IPS-18a (cell line): Measurements from ENCODE around the gene OSCP1.

ENCODE experiments used
- H3K27ac ChIP-seq: one replicate; pipeline ENCODE4 v1.5.1; 2013; ENCODE audit warnings: low read length
- H3K27me3 ChIP-seq: one replicate; pipeline ENCODE4 v1.6.1; 2013; ENCODE audit warnings: mild to moderate bottlenecking, low read length; ENCODE audit not compliant: control insufficient read depth, insufficient read depth
- H3K36me3 ChIP-seq: one replicate; pipeline ENCODE4 v1.6.1; 2013; ENCODE audit warnings: low read depth, low read length; ENCODE audit not compliant: control insufficient read depth
- H3K4me1 ChIP-seq: one replicate; pipeline ENCODE4 v1.6.1; 2013; ENCODE audit warnings: low read depth, low read length; ENCODE audit not compliant: control insufficient read depth
- H3K4me3 ChIP-seq: one replicate; pipeline ENCODE4 v1.5.1; 2013; ENCODE audit warnings: low read length
- H3K9ac ChIP-seq: one replicate; pipeline ENCODE4 v1.6.1; 2013; ENCODE audit warnings: mild to moderate bottlenecking, low read length, moderate library complexity
- H3K9me3 ChIP-seq: one replicate; pipeline ENCODE4 v1.6.1; 2013; ENCODE audit warnings: low read depth, low read length; ENCODE audit not compliant: control insufficient read depth

Gene OSCP1

GRCh38 chr1:36398370-36398977, 51.8 kb downstream of the OSCP1 start:
- Histone ChIP-seq H3K27me3 (no peaks in the 10 kb centered on the region), H3K27ac (no peak overlapping the region), H3K9me3 (no peaks in the 10 kb centered on the region), H3K36me3 (peaks cover 4% of the 10 kb centered on the region), H3K4me3 (peak overlapping the region; percentile 82), H3K4me1 (peaks cover 4% of the 10 kb centered on the region), H3K9ac (peak overlapping the region; percentile 48)

- H3K4me1 ChIP-seq: peaks cover 4% of the 10 kb centered on the region
- H3K36me3 ChIP-seq: peaks cover 12% of the 10 kb centered on the region
- H3K27ac ChIP-seq: peak within 1 kb of the TSS; percentile 29
Measured at GRCh38 chr1:36397378-36398230, 52.6 kb downstream of the OSCP1 start, which contains the start of gene LSM10. LSM10 (minus strand) TSS chr1:36397908; CDS start chr1:36394129, 3,779 bp downstream.

GRCh38 chr1:36397083-36397377, 53.2 kb downstream of the OSCP1 start:
- peaks cover 18% of the 10 kb centered on the region for H3K36me3 ChIP-seq
- no peaks in the 10 kb centered on the region for H3K27me3 ChIP-seq
- peaks cover 4% of the 10 kb centered on the region for H3K4me1 ChIP-seq
- H3K4me3 ChIP-seq: peak overlapping the region; percentile 82
- no peaks in the 10 kb centered on the region for H3K9me3 ChIP-seq
- peak overlapping the region; percentile 76 for H3K9ac ChIP-seq
- H3K27ac ChIP-seq: peak overlapping the region; percentile 29

More at GRCh38 chr1:36397378-36398230, 52.6 kb downstream of the OSCP1 start, which contains the start of gene LSM10:
- Histone ChIP-seq H3K9me3 (no peaks in the 10 kb centered on the region), H3K27me3 (no peaks in the 10 kb centered on the region), H3K4me3 (peak within 1 kb of the TSS; percentile 82), H3K9ac (peak within 1 kb of the TSS; percentile 76)

GRCh38 chr1:36396359-36396758, 53.9 kb downstream of the OSCP1 start:
- peaks cover 4% of the 10 kb centered on the region for H3K4me1 ChIP-seq
- H3K27ac ChIP-seq: no peak overlapping the region

GRCh38 chr1:36393686-36394085, 56.6 kb downstream of the OSCP1 start:
- no peak overlapping the region for H3K4me3 ChIP-seq
- no peak overlapping the region for H3K9ac ChIP-seq
- no peaks in the 10 kb centered on the region for H3K27me3 ChIP-seq
- no peaks in the 10 kb centered on the region for H3K9me3 ChIP-seq
- no peak overlapping the region for H3K27ac ChIP-seq
- H3K36me3 ChIP-seq: peaks cover 27% of the 10 kb centered on the region
- no peaks in the 10 kb centered on the region for H3K4me1 ChIP-seq

More at GRCh38 chr1:36396359-36396758, 53.9 kb downstream of the OSCP1 start:
- peak overlapping the region; percentile 82 for H3K4me3 ChIP-seq
- no peaks in the 10 kb centered on the region for H3K27me3 ChIP-seq
- H3K9me3 ChIP-seq: no peaks in the 10 kb centered on the region
- peaks cover 23% of the 10 kb centered on the region for H3K36me3 ChIP-seq
- H3K9ac ChIP-seq: no peak overlapping the region

- Histone ChIP-seq H3K4me1 (peaks cover 2% of the 10 kb centered on the region), H3K36me3 (peaks cover 27% of the 10 kb centered on the region), H3K9ac (no peak overlapping the region), H3K27me3 (no peaks in the 10 kb centered on the region), H3K27ac (no peak overlapping the region), H3K4me3 (no peak overlapping the region), H3K9me3 (no peaks in the 10 kb centered on the region)
Measured at GRCh38 chr1:36392836-36393235, 57.4 kb downstream of the OSCP1 start.

GRCh38 chr1:36391271-36391670, 59.0 kb downstream of the OSCP1 start:
- Histone ChIP-seq H3K4me1 (peaks cover 16% of the 10 kb centered on the region), H3K27me3 (no peaks in the 10 kb centered on the region), H3K4me3 (no peak overlapping the region), H3K36me3 (peaks cover 27% of the 10 kb centered on the region), H3K9ac (no peak overlapping the region), H3K27ac (no peak overlapping the region), H3K9me3 (no peaks in the 10 kb centered on the region)

GRCh38 chr1:36390411-36390810, 59.8 kb downstream of the OSCP1 start:
- Histone ChIP-seq H3K9ac (no peak overlapping the region), H3K27me3 (no peaks in the 10 kb centered on the region), H3K27ac (no peak overlapping the region), H3K4me1 (peaks cover 16% of the 10 kb centered on the region), H3K9me3 (no peaks in the 10 kb centered on the region), H3K36me3 (peaks cover 27% of the 10 kb centered on the region), H3K4me3 (no peak overlapping the region)

- Histone ChIP-seq H3K4me3 (no peak overlapping the region), H3K36me3 (peaks cover 27% of the 10 kb centered on the region), H3K9ac (no peak overlapping the region), H3K27ac (no peak overlapping the region), H3K4me1 (peaks cover 16% of the 10 kb centered on the region), H3K9me3 (no peaks in the 10 kb centered on the region), H3K27me3 (no peaks in the 10 kb centered on the region)
Measured at GRCh38 chr1:36389999-36390398, 60.3 kb downstream of the OSCP1 start.

GRCh38 chr1:36389261-36389660, 61.0 kb downstream of the OSCP1 start:
- peaks cover 22% of the 10 kb centered on the region for H3K4me1 ChIP-seq
- H3K27me3 ChIP-seq: no peaks in the 10 kb centered on the region
- no peak overlapping the region for H3K4me3 ChIP-seq
- no peak overlapping the region for H3K9ac ChIP-seq
- no peak overlapping the region for H3K27ac ChIP-seq
- H3K36me3 ChIP-seq: peaks cover 27% of the 10 kb centered on the region
- H3K9me3 ChIP-seq: no peaks in the 10 kb centered on the region

- Histone ChIP-seq H3K27ac (peak overlapping the region; percentile 92), H3K27me3 (no peaks in the 10 kb centered on the region), H3K4me1 (peaks cover 23% of the 10 kb centered on the region), H3K9ac (peak overlapping the region; percentile 92), H3K9me3 (no peaks in the 10 kb centered on the region), H3K4me3 (peak overlapping the region; percentile 65), H3K36me3 (peaks cover 13% of the 10 kb centered on the region)
Measured at GRCh38 chr1:36387141-36387949, 62.9 kb downstream of the OSCP1 start.
